Measurements from ENCODE around the gene DGUOK. TPM values are rescaled to one million over a fixed set of nuclear protein-coding genes. Genes with fewer than 3 reads are reported as not detected.

The DGUOK gene
- total and polyA plus RNA-seq, 2 experiments from 2014 or later = 68.4 to 287 TPM

DNA sequence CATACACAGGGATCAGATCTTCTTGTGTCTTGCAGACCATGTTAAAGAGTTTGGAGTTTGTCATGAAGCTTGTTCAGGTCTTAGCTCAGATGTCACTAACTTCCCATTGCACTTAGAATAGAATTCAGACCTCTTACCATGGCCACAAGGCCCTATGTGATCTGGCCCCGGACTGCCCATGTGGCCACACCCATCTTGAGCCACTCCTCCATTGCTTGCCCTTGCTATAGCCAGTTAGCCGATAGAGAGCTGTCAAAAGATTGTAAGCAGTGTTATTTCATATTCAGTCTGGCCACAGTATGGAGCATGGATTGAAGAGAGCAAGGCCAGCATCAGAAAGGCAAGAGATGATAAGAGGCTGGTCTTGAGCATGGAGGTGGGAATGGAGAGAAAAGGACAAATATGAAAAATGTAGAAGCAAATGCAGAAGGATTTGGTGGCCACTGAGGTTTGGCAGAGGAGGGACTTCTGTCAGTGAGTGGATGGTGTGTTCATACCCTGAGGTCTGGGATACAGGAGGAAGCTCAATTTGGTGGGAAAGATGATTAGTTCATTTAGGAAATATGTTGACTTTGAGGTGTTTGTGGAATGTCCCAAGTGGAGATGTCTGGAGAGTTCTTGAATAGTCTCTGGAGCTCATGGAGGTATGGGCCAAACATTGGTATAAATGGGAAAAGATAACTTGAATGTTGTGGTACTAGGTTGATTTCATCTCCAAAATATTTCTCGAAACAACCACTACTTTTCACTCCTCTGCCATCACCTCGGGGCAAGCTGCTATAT is 10.6 kb downstream of the DGUOK start:
- peaks cover 53% of the 10 kb centered on the region for H4K20me1 ChIP-seq (replicated peaks; ENCODE audit: insufficient read depth)
- Mint-ChIP-seq H3K4me3 (no peak overlapping the region), H3K27me3 (ENCODE audit: insufficient read depth, low read depth, poor library complexity) (no peaks in the 10 kb centered on the region), H3K27ac (no peak overlapping the region), H3K36me3 (ENCODE audit: low read depth) (peaks cover 11% of the 10 kb centered on the region), H3K9me3 (no peaks in the 10 kb centered on the region), H3K4me1 (no peaks in the 10 kb centered on the region)
- H3K79me2 ChIP-seq (replicated peaks; ENCODE audit: insufficient read depth) = peaks cover 100% of the 10 kb centered on the region
- 0 out of 2 replicates have a peak overlapping the region, but pooled peaks have one; percentile 26 for H3K27ac ChIP-seq (ENCODE audit: low read depth)
- no peak for DNase-seq (ENCODE audit: low spot score)
- no peak overlapping the region for H3K4me3 ChIP-seq
- H3K36me3 ChIP-seq (ENCODE audit: insufficient read depth) = peaks cover 3% of the 10 kb centered on the region; the same call in 1 of the 2 replicates
- H3K4me1 ChIP-seq (ENCODE audit: insufficient read depth) = no peaks in the 10 kb centered on the region
- no peak overlapping the region for H3K4me2 ChIP-seq
- no peak for ATAC-seq
- H2AFZ ChIP-seq = no peak overlapping the region
- 0 out of 2 replicates have a peak, but pooled peaks cover 3% of the 10 kb centered on the region for H3F3A ChIP-seq (replicated peaks; ENCODE audit: low read depth)
- TF ChIP-seq STAT1 (IDR thresholded peaks at IDR 0.05; ENCODE audit: unreplicated experiment) (no peak), ZNF114 (CRISPR knock-in tag; IDR thresholded peaks at IDR 0.05) (no peak), ZNF462 (CRISPR knock-in tag; IDR thresholded peaks at IDR 0.05) (no peak), EZH2 (IDR thresholded peaks at IDR 0.05; ENCODE audit: low read depth, unreplicated experiment) (no peak), ETS1 (IDR thresholded peaks at IDR 0.05) (no peak), REST (IDR thresholded peaks at IDR 0.05; ENCODE audit: unreplicated experiment) (no peak), CTCF (conservative IDR thresholded peaks at IDR 0.05; ENCODE audit: low read depth in 2 of 2) (no peak), POLR2AphosphoS5 (IDR thresholded peaks at IDR 0.05; ENCODE audit: low read depth) (no peak), ZNF331 (CRISPR knock-in tag; IDR thresholded peaks at IDR 0.05; ENCODE audit: low read depth) (no peak), NANOG (IDR thresholded peaks at IDR 0.05; ENCODE audit: borderline replicate concordance) (no peak), CREB1 (CRISPR knock-in tag; IDR thresholded peaks at IDR 0.05; ENCODE audit: low read depth) (no peak), EZH2phosphoT487 (IDR thresholded peaks at IDR 0.05; ENCODE audit: unreplicated experiment) (no peak), JUNB (IDR thresholded peaks at IDR 0.05; ENCODE audit: unreplicated experiment) (no peak)
- no peaks in the 10 kb centered on the region for H3K27me3 ChIP-seq (ENCODE audit: insufficient read depth)
- no peaks in the 10 kb centered on the region for H3K9me2 ChIP-seq (ENCODE audit: insufficient read depth)

Measured in GM23338 (cell line).